H1 (cell line): ENCODE results near the gene GCSH. TPM values are rescaled to one million over a fixed set of nuclear protein-coding genes. Genes with fewer than 3 reads are reported as not detected.

Experiments
- CTCF ChIA-PET: fragments of 300-600 bp; sonication (Branson Sonifier 250); formaldehyde crosslinking; loops from one replicate; lab custom pipeline; 2021; ENCODE audit not compliant: partially characterized antibody; lab: Charles Lee
- POLR2A ChIA-PET: fragments of 300-600 bp; sonication (Branson Sonifier 250); formaldehyde crosslinking; loops from one replicate; lab custom pipeline; 2021; ENCODE audit warnings: inconsistent platforms; ENCODE audit not compliant: partially characterized antibody; lab: Charles Lee
- DNase-seq, 2 experiments: peaks; one replicate each; pipeline versions ENCODE4 v3.0.0 to v3.0.0-alpha.2; 2010 to 2022; ENCODE audit warnings: low spot score in 2 of 2, low read depth in 1 of 2, mixed read lengths in 1 of 2
- FAIRE-seq: peaks from 2 replicates; lab custom pipeline; 2011; peaks lifted over from hg19 to GRCh38; lab: Jason Lieb, UNC
- H2AFZ ChIP-seq: 2 replicates; pipeline ENCODE4 v1.8.1; 2012; ENCODE audit warnings: low read length, inconsistent platforms
- H2AK5ac ChIP-seq: 2 replicates; pipeline ENCODE4 v1.6.1; 2013; ENCODE audit warnings: low read depth, low read length
- H2BK120ac ChIP-seq: replicated peaks from 2 replicates; pipeline ENCODE3; 2013; ENCODE audit warnings: low read depth, low read length, inconsistent platforms
- H2BK12ac ChIP-seq: 2 replicates; pipeline ENCODE4 v1.6.1; 2013; ENCODE audit warnings: low read depth, low read length
- H2BK15ac ChIP-seq: 2 replicates; pipeline ENCODE4 v1.6.1; 2013; ENCODE audit warnings: low read length
- H2BK20ac ChIP-seq: 2 replicates; pipeline ENCODE4 v1.6.1; 2013; ENCODE audit warnings: low read length
- H2BK5ac ChIP-seq: 2 replicates; pipeline ENCODE4 v1.6.1; 2013; ENCODE audit warnings: low read depth, low read length
- H3K14ac ChIP-seq: 2 replicates; pipeline ENCODE4 v1.6.1; 2013; ENCODE audit warnings: inconsistent platforms; ENCODE audit not compliant: insufficient read length
- H3K18ac ChIP-seq: 2 replicates; pipeline ENCODE4 v1.6.1; 2013; ENCODE audit warnings: low read length; ENCODE audit errors: extremely low read depth
- H3K23ac ChIP-seq: 2 replicates; pipeline ENCODE4 v1.6.1; 2013; ENCODE audit warnings: inconsistent platforms; ENCODE audit not compliant: insufficient read length
- H3K23me2 ChIP-seq: 2 replicates; pipeline ENCODE4 v1.6.1; 2013; ENCODE audit warnings: low read depth, low read length
- H3K27ac ChIP-seq: 2 replicates; pipeline ENCODE4 v1.6.1; 2011; ENCODE audit warnings: low read depth, low read length, inconsistent platforms
- H3K27me3 ChIP-seq, 4 experiments: replicated peaks in 1 of 4; 1 replicate in 1 of 4; 2 replicates in 3 of 4; pipeline versions ENCODE4 v1.6.1 to v1.8.1; 2011 to 2013; ENCODE audit warnings: low read length in 3 of 4, mild to moderate bottlenecking in 3 of 4, inconsistent platforms in 2 of 4, mixed read lengths in 2 of 4, moderate library complexity in 1 of 4; ENCODE audit not compliant: control insufficient read depth in 3 of 4, insufficient read depth in 3 of 4; ENCODE audit errors: extremely low read depth in 1 of 4
- H3K36me3 ChIP-seq, 4 experiments: 2 replicates each; pipeline versions ENCODE4 v1.6.1 to v1.8.1; 2011 to 2013; ENCODE audit warnings: mild to moderate bottlenecking in 4 of 4, low read length in 3 of 4, moderate library complexity in 2 of 4, control low read depth in 1 of 4, inconsistent platforms in 1 of 4; ENCODE audit not compliant: insufficient read depth in 4 of 4, control insufficient read depth in 2 of 4
- H3K4ac ChIP-seq: replicated peaks from 2 replicates; pipeline ENCODE3; 2013; ENCODE audit warnings: low read length, low read depth, mixed read lengths, inconsistent platforms; ENCODE audit not compliant: insufficient read length
- H3K4me1 ChIP-seq, 4 experiments: replicated peaks in 1 of 4; 1 replicate in 1 of 4; 2 replicates in 3 of 4; pipeline versions ENCODE4 v1.6.1 to v1.8.1; 2011 to 2013; ENCODE audit warnings: low read length in 3 of 4, inconsistent platforms in 2 of 4, mixed read lengths in 1 of 4; ENCODE audit not compliant: insufficient read depth in 4 of 4, control insufficient read depth in 3 of 4
- H3K4me2 ChIP-seq, 2 experiments: 2 replicates each; pipeline versions ENCODE4 v1.6.1 to v1.8.1; 2011 to 2013; ENCODE audit warnings: low read depth in 2 of 2, low read length in 2 of 2, control low read depth in 1 of 2, inconsistent platforms in 1 of 2, mild to moderate bottlenecking in 1 of 2; ENCODE audit not compliant: insufficient read depth in 1 of 2
- H3K4me3 ChIP-seq, 4 experiments: fragments of 200-600, 300-600 bp in 1 of 4; sonication (generic), shearing (Covaris generic), sonication (Bioruptor Twin) in 1 of 4; 2 replicates each; pipeline versions ENCODE4 v1.5.1 to v1.8.1; 2011 to 2016; ENCODE audit warnings: low read length in 4 of 4, low read depth in 3 of 4, control low read depth in 2 of 4, inconsistent platforms in 2 of 4, mild to moderate bottlenecking in 2 of 4, mixed read lengths in 1 of 4, moderate library complexity in 1 of 4; ENCODE audit not compliant: insufficient read depth in 2 of 4; ENCODE audit errors: extremely low read depth in 1 of 4
- H3K56ac ChIP-seq: replicated peaks from 2 replicates; pipeline ENCODE3; 2013; ENCODE audit warnings: low read depth, mild to moderate bottlenecking, mixed read lengths, low read length, inconsistent platforms; ENCODE audit not compliant: insufficient read length
- H3K79me1 ChIP-seq: 2 replicates; pipeline ENCODE4 v1.6.1; 2013; ENCODE audit warnings: low read depth, low read length, control low read depth
- H3K79me2 ChIP-seq, 2 experiments: 2 replicates each; pipeline versions ENCODE4 v1.6.1 to v1.8.1; 2012 to 2013; ENCODE audit warnings: low read length in 2 of 2, mild to moderate bottlenecking in 2 of 2, inconsistent platforms in 1 of 2; ENCODE audit not compliant: insufficient read depth in 2 of 2, control insufficient read depth in 1 of 2
- H3K9ac ChIP-seq, 4 experiments: replicated peaks in 1 of 4; 1 replicate in 1 of 4; 2 replicates in 3 of 4; pipeline versions ENCODE4 v1.6.1 to v1.8.1; 2011 to 2013; ENCODE audit warnings: low read depth in 3 of 4, low read length in 3 of 4, control low read depth in 2 of 4, mild to moderate bottlenecking in 2 of 4, moderate library complexity in 2 of 4, inconsistent platforms in 1 of 4; ENCODE audit errors: extremely low read depth in 1 of 4
- H3K9me3 ChIP-seq, 2 experiments: 2 replicates each; pipeline versions ENCODE4 v1.6.1 to v1.8.1; 2012 to 2013; ENCODE audit warnings: mild to moderate bottlenecking in 2 of 2, moderate library complexity in 2 of 2, control low read depth in 1 of 2, inconsistent platforms in 1 of 2, low read depth in 1 of 2, low read length in 1 of 2, mixed read lengths in 1 of 2; ENCODE audit not compliant: insufficient read depth in 2 of 2
- H4K20me1 ChIP-seq, 2 experiments: replicated peaks in 1 of 2; 2 replicates each; pipeline versions ENCODE3 to v1.8.1; 2011 to 2013; ENCODE audit warnings: inconsistent platforms in 2 of 2, low read length in 2 of 2, mild to moderate bottlenecking in 1 of 2; ENCODE audit not compliant: insufficient read depth in 2 of 2, control insufficient read depth in 1 of 2
- H4K5ac ChIP-seq: 2 replicates; pipeline ENCODE4 v1.6.1; 2013; ENCODE audit warnings: low read length, low read depth, mixed read lengths, inconsistent platforms; ENCODE audit not compliant: insufficient read length
- H4K8ac ChIP-seq: 2 replicates; pipeline ENCODE4 v1.8.0; 2013; ENCODE audit warnings: mild to moderate bottlenecking, moderate library complexity, low read length, inconsistent platforms; ENCODE audit not compliant: insufficient read depth; ENCODE audit errors: extremely low read depth
- H4K91ac ChIP-seq: replicated peaks from 2 replicates; pipeline ENCODE3; 2013; ENCODE audit warnings: low read length, mixed read lengths, inconsistent platforms; ENCODE audit not compliant: insufficient read length
- ASH2L ChIP-seq: fragments of 200-600, 300-600 bp; sonication (generic); IDR thresholded peaks from one replicate; pipeline ENCODE4 v1.7.1; 2017; ENCODE audit warnings: low read length
- BACH1 ChIP-seq: IDR thresholded peaks from 2 replicates; pipeline ENCODE4 v1.6.1; 2012; ENCODE audit warnings: low read length, improper control_type of control experiment
- BCL11A ChIP-seq, 2 experiments: IDR thresholded peaks; one replicate each; pipeline ENCODE4 v1.6.1; 2011; ENCODE audit warnings: low read depth in 2 of 2, low read length in 2 of 2, mild to moderate bottlenecking in 2 of 2
- CEBPB ChIP-seq: IDR thresholded peaks from 2 replicates; pipeline ENCODE4 v1.6.1; 2012; ENCODE audit warnings: low read depth, low read length
- EP300 ChIP-seq, 2 experiments: IDR thresholded peaks; 1 replicate in 1 of 2; 2 replicates in 1 of 2; pipeline ENCODE4 v1.6.1; 2011 to 2012; ENCODE audit warnings: low read depth in 2 of 2, low read length in 2 of 2, mild to moderate bottlenecking in 2 of 2, borderline replicate concordance in 1 of 2, inconsistent platforms in 1 of 2, moderate library complexity in 1 of 2
- HDAC2 ChIP-seq, 2 experiments: fragments of 300-600 bp in 1 of 2; sonication (generic) in 1 of 2; IDR thresholded peaks; 2 replicates each; pipeline ENCODE4 v1.6.1; 2011 to 2012; ENCODE audit warnings: low read depth in 2 of 2, low read length in 2 of 2, mild to moderate bottlenecking in 2 of 2, moderate library complexity in 2 of 2, borderline replicate concordance in 1 of 2, inconsistent platforms in 1 of 2
- POLR2AphosphoS5 ChIP-seq: IDR thresholded peaks from 2 replicates; pipeline ENCODE4 v1.6.1; 2011; ENCODE audit warnings: low read depth, low read length
- POU5F1 ChIP-seq: IDR thresholded peaks from 2 replicates; pipeline ENCODE4 v1.6.1; 2011; ENCODE audit warnings: low read depth, mild to moderate bottlenecking, low read length, moderate library complexity
- SAP30 ChIP-seq: fragments of 300-600 bp; sonication (generic); IDR thresholded peaks from 2 replicates; pipeline ENCODE4 v1.7.1; 2012; ENCODE audit warnings: low read length, moderate library complexity, mild to moderate bottlenecking, inconsistent platforms; ENCODE audit not compliant: insufficient read depth, insufficient replicate concordance
- SP4 ChIP-seq: IDR thresholded peaks from 2 replicates; pipeline ENCODE4 v1.6.1; 2012; ENCODE audit warnings: low read length, inconsistent platforms
- TAF1 ChIP-seq: IDR thresholded peaks from 2 replicates; pipeline ENCODE4 v1.6.1; 2011; ENCODE audit warnings: mild to moderate bottlenecking, low read depth, low read length
- TAF7 ChIP-seq: optimal IDR thresholded peaks from 2 replicates; pipeline ENCODE3; 2011; ENCODE audit warnings: low read depth, mild to moderate bottlenecking, inconsistent platforms, low read length, moderate library complexity, borderline replicate concordance
- USF2 ChIP-seq: IDR thresholded peaks from 2 replicates; pipeline ENCODE4 v1.6.1; 2011; ENCODE audit warnings: low read length, improper control_type of control experiment
- WGBS, 2 experiments: shearing (Covaris generic) in 1 of 2; methylation state at CpG; one replicate each; pipeline versions ENCODE4 v1.1.6 to v1.1.7; 2013 to 2015; ENCODE audit warnings: low lambda C conversion rate in 2 of 2, mixed read lengths in 2 of 2, inconsistent platforms in 1 of 2, low coverage in 1 of 2, missing lambda C conversion rate in 1 of 2; ENCODE audit not compliant: insufficient replicate concordance in 2 of 2, insufficient coverage in 1 of 2, insufficient read length in 1 of 2; ENCODE audit errors: extremely low coverage in 1 of 2, missing lambda C conversion rate in 1 of 2; 5-methylcytosine and 5-hydroxymethylcytosine counted together
- polyA plus RNA-seq, 7 experiments: library from polyadenylated mRNA; depleted of rRNA in 3 of 7; stranded (reverse) in 5 of 7; unstranded in 2 of 7; fragments of >200 nt in 5 of 7; fragments of 200-250 nt in 2 of 7; gene quantifications; 1 replicate in 5 of 7; 2 replicates in 1 of 7; 4 replicates in 1 of 7; pipeline versions ENCODE4 v1.2.1 to v1.2.3, GENCODE V29; 2011 to 2013; ENCODE audit warnings: missing spikeins in 2 of 7, mixed read lengths in 2 of 7
- total RNA-seq: library from RNA; stranded (reverse); fragmentation: NEBNext Ultra II Directional; extraction: Animal tissue kit (Norgen Biotek cat#: 25700); gene quantifications from 2 replicates; pipeline ENCODE4 v1.2.1, GENCODE V29; 2021

The GCSH gene
- total and polyA plus RNA-seq, 2 of the 8 experiments (the other 6 are each of a cell fraction or from before 2014, with no cell fraction given), result 28.2 to 108 TPM

- Histone ChIP-seq H2BK20ac (no peak overlapping the region), H2BK5ac (no peak overlapping the region), H3K79me2 (peaks cover 6 to 47% of the 10 kb centered on the region in 2 experiments), H3K9me3 (no peaks in the 10 kb centered on the region), H3K9ac (no peak overlapping the region), H4K20me1 (peaks cover 2 to 11% of the 10 kb centered on the region in 2 experiments), H3K4me3 (no peak overlapping the region), H2BK120ac (no peak overlapping the region), H3K36me3 (peaks cover 14 to 54% (median 39%) of the 10 kb centered on the region in 4 experiments), H3K27me3 (no peaks in the 10 kb centered on the region), H2AK5ac (no peak overlapping the region), H2BK12ac (no peak overlapping the region), H2BK15ac (no peak overlapping the region), H4K5ac (no peak overlapping the region), H2AFZ (no peak overlapping the region), H3K4me1 (peaks cover 2 to 6% (median 3%) of the 10 kb centered on the region in 4 experiments; a peak in 5 of 7 replicates), H3K18ac (no peak overlapping the region), H3K27ac (no peak overlapping the region), H3K23ac (no peak overlapping the region), H3K23me2 (peaks cover 2% of the 10 kb centered on the region), H3K4me2 (no peak overlapping the region), H3K14ac (no peak overlapping the region), H3K56ac (no peak overlapping the region), H4K91ac (no peak overlapping the region), H4K8ac (no peak overlapping the region), H3K79me1 (peaks cover 6% of the 10 kb centered on the region), H3K4ac (no peak overlapping the region)
- DNase-seq (no peak), FAIRE-seq (no peak)
- 93% methylated on average over 2 of the region's 2 CpGs; no CpG with 5 or more reads in 1 of the 2 experiments for WGBS, 2 experiments
- ChIA-PET POLR2A (interaction anchor here (1.0 kb wide), 1 partner anchor 35 kb away, joined by 3 read pairs; no protein-coding TSS in a partner anchor), CTCF (interaction anchor here (0.9 to 1.3 kb wide), 2 partner anchors 27 to 36 kb away, joined by 3 read pairs; no protein-coding TSS in a partner anchor)
- TF ChIP-seq BCL11A (IDR thresholded peaks at IDR 0.05; ENCODE audit: low read depth in 2 of 2, low read length in 2 of 2), result no peak
- TF ChIP-seq SP4, result no peak
- no peak for TF ChIP-seq HDAC2 (IDR thresholded peaks at IDR 0.05; ENCODE audit: borderline replicate concordance in 1 of 2, low read depth in 2 of 2, low read length in 2 of 2)
- no peak for TF ChIP-seq USF2
- TF ChIP-seq CEBPB, result no peak
- no peak for TF ChIP-seq BACH1
- no peak for TF ChIP-seq POU5F1
- no peak for TF ChIP-seq ASH2L
- no peak for TF ChIP-seq POLR2AphosphoS5
- no peak for TF ChIP-seq TAF7
- no peak for TF ChIP-seq SAP30
- no peak for TF ChIP-seq TAF1
- no peak for TF ChIP-seq EP300 (IDR thresholded peaks at IDR 0.05; ENCODE audit: borderline replicate concordance in 1 of 2, low read depth in 2 of 2, low read length in 2 of 2)
Observed at GRCh38 chr16:81040131-81040530, 56.1 kb downstream of the GCSH start.
